GM19328 (cell line): ENCODE measurements around the gene MAGI1.
A peak's percentile ranks its signal among the peaks of the same experiment; 100 is the strongest.
"Not testable (repeated sequence)": the region's sequence is repeated elsewhere in the genome, so short reads cannot be mapped to it uniquely, and the experiment has no call there.

Source experiments
- ATAC-seq: cut with Tn5 transposase; IDR thresholded peaks from one replicate; pipeline ENCODE4 v1.9.1; 2021; ENCODE audit warnings: mild to moderate bottlenecking, moderate library complexity; ENCODE audit not compliant: unreplicated experiment

The MAGI1 gene

GRCh38 chr3:66041116-66041515, 2.4 kb upstream of the MAGI1 start:
- ATAC-seq: no peak

GRCh38 chr3:66039590-66039887, 821 bp upstream of the MAGI1 start:
- no peak for ATAC-seq

- peak; percentile 13 for ATAC-seq
Measured at GRCh38 chr3:66038384-66038725, 363 bp downstream of the MAGI1 start.

- ATAC-seq: no peak
Measured at GRCh38 chr3:66037986-66038369, 740 bp downstream of the MAGI1 start.

GRCh38 chr3:66037330-66037985, 1.3 kb downstream of the MAGI1 start:
- no peak for ATAC-seq

- no peak for ATAC-seq
Measured at GRCh38 chr3:66036586-66037148, 2.1 kb downstream of the MAGI1 start.

- ATAC-seq: no peak
Measured at GRCh38 chr3:66035763-66036477, 2.8 kb downstream of the MAGI1 start.

GRCh38 chr3:66033241-66034138, 5.2 kb downstream of the MAGI1 start:
- no peak for ATAC-seq

GRCh38 chr3:66031102-66031698, 7.5 kb downstream of the MAGI1 start:
- ATAC-seq: no peak

- ATAC-seq: no peak
Measured at GRCh38 chr3:66029443-66029842, 9.3 kb downstream of the MAGI1 start.

GRCh38 chr3:66029014-66029413, 9.7 kb downstream of the MAGI1 start:
- ATAC-seq: no peak

- ATAC-seq: no peak
Measured at GRCh38 chr3:66028457-66028856, 10.3 kb downstream of the MAGI1 start.

GRCh38 chr3:66027099-66027498, 11.6 kb downstream of the MAGI1 start:
- ATAC-seq: not testable (repeated sequence)

GRCh38 chr3:66023738-66024385, 14.9 kb downstream of the MAGI1 start:
- no peak for ATAC-seq

- no peak for ATAC-seq
Measured at GRCh38 chr3:66023229-66023628, 15.5 kb downstream of the MAGI1 start.

- no peak for ATAC-seq
Measured at GRCh38 chr3:66021731-66022131, 17.0 kb downstream of the MAGI1 start.

GRCh38 chr3:66019896-66020295, 18.8 kb downstream of the MAGI1 start:
- ATAC-seq: no peak

GRCh38 chr3:66018057-66019033, 20.4 kb downstream of the MAGI1 start:
- ATAC-seq: no peak

- ATAC-seq: no peak
Measured at GRCh38 chr3:66017591-66017990, 21.1 kb downstream of the MAGI1 start.

GRCh38 chr3:66017084-66017483, 21.6 kb downstream of the MAGI1 start:
- ATAC-seq: no peak
